HG03095 (cell line): ENCODE results near the gene MS4A6A.
"Not testable (repeated sequence)": the region's sequence is repeated elsewhere in the genome, so short reads cannot be mapped to it uniquely, and the experiment has no call there.

Source experiments
- ATAC-seq: cut with Tn5 transposase; IDR thresholded peaks from one replicate; pipeline ENCODE4 v1.9.1; 2021; ENCODE audit warnings: moderate library complexity; ENCODE audit not compliant: unreplicated experiment

MS4A6A gene

GRCh38 chr11:60184824-60185511 is 2.1 kb upstream of the MS4A6A start:
- no peak for ATAC-seq

- no peak for ATAC-seq
Measured at GRCh38 chr11:60183591-60184205, 815 bp upstream of the MS4A6A start.

- no peak for ATAC-seq
Measured at GRCh38 chr11:60175860-60176275, 7.0 kb downstream of the MS4A6A start.

DNA sequence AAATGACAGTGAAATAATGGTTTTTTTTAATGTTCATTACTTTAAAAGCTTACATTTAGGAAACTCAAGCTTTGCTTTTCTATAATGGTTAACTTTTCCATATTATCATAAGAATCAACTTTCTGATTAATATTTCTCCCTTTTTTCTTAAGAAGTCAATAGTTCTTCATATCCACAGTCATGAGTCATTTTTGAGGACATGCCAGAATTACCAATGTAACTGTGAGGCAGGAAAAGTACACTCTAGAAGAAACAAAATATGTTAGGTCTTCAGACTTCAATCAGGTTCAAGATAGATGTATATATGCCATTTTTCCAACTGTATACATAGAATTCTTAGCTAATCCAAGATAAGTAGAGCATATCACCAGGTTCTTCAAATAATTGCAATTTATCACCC is 10.9 kb downstream of the MS4A6A start:
- ATAC-seq = no peak

DNA sequence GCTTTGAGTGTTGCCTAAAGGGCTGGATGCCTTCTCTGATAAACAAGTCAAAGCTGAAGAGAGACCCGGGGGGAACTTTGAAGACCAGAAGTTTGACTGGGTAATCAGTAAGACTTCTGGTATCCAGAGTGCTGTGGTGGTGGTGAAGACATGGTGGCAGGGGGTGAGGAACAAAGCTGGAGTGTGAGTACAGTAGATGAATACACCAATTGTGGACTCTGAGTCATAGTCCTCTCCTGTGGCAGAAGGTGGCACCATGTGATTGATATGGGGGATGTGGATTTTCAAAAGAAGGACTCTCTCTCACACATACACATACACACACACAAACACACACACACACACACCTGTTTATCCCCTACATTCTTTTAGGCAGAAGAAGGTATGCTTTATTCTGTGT is 12.3 kb downstream of the MS4A6A start:
- ATAC-seq = no peak

DNA sequence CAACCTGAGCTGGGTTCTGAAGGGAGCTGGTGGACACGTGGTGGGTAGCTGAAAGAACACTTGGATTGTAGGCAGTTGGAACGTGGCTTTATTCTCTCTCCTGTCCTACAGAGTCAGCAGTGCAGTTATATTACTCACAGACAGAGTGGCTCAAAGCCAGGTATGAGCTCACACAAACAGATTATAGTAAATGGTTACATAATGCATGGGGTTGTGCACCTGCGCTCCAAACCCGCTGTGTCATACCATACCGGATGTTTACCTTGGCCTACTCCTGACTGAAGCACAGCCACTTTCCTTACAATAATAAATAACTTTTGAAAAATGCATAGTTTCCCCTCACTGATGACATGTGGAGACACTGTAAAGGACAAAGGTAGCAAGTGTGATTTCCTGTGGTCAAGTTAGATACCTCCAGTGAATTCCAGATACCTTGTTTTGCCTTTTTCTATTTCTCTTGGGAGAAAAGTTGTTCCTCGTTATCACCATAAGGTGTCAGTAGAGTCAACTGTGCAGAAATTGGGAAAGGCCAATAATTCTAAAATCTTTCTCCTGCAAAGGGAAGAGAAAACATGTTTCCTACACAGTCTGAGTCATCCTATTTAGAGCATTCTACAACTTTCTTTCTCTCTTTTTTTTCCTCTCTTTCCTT is 13.5 kb downstream of the MS4A6A start:
- ATAC-seq = no peak

GRCh38 chr11:60168306-60168705 is 14.6 kb downstream of the MS4A6A start:
- no peak for ATAC-seq

DNA sequence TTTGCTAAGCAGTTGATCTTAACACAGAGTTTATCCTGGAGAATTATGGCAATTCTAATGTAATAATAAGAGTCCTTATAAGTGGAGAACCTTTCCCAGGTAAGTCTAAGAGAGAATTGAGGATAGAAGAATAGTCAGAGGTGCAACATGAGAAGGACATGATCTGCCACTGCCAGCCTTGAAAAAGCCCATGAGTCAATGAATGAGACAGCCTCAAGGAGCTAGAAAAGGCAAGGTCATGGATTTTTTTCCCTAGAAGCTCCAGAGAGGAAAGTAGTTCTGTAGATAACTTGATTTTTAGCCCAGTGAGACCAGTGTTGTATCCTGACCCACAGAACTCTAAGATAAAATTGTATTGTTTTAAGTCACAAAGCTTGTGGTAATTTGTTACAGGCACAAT is 16.9 kb downstream of the MS4A6A start:
- no peak for ATAC-seq

DNA sequence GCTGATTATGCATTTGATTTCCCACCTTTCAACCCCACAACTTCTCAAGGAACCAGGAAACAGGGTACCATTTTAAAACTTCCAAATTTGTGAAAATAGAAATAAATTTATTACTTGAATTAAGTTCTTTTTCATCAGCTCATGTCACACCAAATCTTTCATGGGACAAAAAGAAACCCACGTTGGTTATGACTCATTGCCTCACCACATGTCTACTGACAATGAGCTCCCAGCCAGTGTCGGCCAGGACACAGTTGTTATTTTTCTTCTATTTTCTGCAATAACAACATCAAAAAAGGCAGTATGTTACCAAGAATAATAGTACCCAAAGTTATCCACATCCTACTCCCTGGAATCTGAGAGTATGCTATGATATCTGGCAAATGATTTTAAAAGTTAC is 17.3 kb downstream of the MS4A6A start:
- no peak for ATAC-seq

GRCh38 chr11:60164550-60165075 is 18.3 kb downstream of the MS4A6A start:
- ATAC-seq = no peak

DNA sequence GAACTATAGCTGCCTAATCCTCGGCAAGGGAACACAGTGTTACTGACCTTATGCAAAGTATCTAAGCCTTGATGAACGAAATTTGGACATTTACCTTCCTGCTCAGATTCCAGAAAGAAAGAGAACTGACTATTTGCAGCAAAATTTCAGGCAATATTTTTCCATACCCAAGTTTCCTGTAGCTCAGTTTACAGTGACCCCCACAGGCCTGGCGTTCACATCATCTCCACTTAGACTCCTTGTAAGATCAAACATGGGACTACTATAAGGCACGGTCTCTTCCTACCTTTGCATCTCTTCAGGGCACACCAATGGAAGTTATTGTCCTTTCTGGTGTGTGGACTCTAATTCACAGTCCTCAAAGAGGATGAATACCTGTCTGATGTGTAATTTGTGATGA is 21.1 kb downstream of the MS4A6A start:
- no peak for ATAC-seq

GRCh38 chr11:60161107-60161506 is 21.8 kb downstream of the MS4A6A start:
- no peak for ATAC-seq

- ATAC-seq = no peak
Measured at GRCh38 chr11:60159868-60160267, 23.0 kb downstream of the MS4A6A start.

DNA sequence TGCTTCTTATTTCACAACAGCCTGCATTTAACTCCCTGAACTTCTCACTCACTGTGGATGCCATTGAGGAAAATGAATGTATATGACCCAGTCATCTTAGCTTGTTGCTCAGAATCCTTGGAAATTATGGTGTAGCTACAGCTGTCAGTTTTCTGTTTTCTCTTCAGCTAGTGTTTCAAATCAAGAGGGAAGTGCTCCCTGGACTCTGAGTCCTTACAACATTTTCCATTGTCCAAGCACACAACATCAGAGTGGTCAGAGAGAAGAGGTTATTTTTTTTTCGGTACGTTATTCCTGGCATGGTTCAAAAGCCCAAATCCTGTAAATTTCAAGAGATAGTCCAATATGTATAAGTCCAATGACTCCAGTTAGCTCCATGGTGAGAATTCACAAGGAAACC is 23.6 kb downstream of the MS4A6A start:
- no peak for ATAC-seq

DNA sequence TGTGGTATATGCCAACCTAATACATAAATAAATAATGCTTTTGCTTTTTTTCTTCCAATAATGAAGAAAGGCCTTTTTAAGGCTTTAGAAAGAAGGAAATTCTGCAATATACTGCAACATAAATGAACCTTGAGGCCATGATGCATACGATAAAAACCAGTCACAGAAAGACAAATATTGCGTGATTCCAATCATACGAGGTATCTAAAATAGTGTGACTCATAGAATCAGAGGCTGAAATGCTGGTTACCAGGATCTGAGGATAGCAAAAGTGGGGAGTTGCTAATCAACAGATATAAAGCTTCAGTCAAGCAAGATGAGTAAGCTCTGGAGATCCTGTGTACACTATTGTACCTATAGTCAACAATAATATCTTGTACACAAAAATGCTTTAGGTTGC is 24.2 kb downstream of the MS4A6A start:
- no peak for ATAC-seq

GRCh38 chr11:60155931-60156330 is 27.0 kb downstream of the MS4A6A start:
- ATAC-seq = no peak

DNA sequence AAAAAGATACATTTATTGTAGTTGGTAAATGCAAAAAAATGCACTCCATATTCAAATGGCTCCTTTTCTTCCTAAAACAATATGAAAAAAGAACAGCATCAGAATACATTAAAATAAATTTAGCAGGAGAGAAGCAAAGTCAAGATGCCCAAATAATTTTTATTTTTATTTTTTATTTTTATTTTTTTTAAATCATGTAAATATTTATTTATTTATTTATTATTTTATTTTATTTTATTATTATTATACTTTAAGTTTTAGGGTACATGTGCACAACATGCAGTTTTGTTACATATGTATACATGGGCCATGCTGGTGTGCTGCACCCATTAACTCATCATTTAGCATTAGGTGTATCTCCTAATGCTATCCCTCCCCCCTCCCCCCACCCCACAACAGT is 30.2 kb downstream of the MS4A6A start:
- ATAC-seq = not testable (repeated sequence)

GRCh38 chr11:60150279-60150678 is 32.6 kb downstream of the MS4A6A start:
- ATAC-seq = no peak

GRCh38 chr11:60145677-60146076 is 37.2 kb downstream of the MS4A6A start:
- no peak for ATAC-seq

- ATAC-seq = no peak
Measured at GRCh38 chr11:60143768-60144167, 39.1 kb downstream of the MS4A6A start.

DNA sequence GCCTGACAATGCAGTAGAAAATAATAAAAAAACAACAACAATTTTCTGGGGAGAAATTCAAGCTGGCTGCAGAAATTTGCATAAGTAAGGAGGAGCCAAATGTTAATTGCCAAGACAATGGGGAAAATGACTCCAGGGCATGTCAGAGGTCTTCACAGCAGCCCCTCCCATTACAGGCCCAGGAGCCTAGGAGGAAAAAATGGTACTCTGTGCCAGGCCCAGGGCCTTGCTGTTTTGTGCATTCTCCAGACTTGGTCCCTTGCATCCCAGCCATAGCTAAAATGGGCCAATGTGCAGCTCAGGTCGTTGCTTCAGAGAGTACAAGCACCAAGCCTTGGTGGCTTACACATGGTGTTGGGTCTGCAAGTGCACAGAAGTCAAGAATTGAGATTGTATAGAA is 49.0 kb downstream of the MS4A6A start:
- no peak for ATAC-seq

DNA sequence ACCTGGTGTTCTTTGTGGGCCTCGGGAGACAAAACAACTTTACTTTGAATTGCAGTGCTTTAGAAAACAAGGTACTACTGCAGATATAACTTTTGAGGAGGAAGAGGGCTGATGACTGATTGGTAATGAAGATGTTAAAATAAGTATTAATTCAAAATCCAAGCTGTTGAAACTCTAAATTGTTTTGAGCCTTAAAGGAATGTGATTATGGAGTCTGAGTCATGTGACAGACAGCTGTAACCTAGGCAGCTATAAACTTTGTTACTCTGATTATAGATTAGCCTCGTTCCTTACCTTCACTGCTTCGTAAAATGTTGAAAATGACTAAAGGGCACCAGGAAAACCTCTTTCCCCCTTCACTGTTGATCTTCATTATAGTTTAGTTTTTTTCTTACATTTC is 51.0 kb downstream of the MS4A6A start:
- ATAC-seq = no peak
